NT2/D1 (cell line): ENCODE results near the gene CNTFR.

Experiments used
- YY1 ChIP-seq: IDR thresholded peaks from 2 replicates; pipeline ENCODE4 v1.6.1; 2011; ENCODE audit not compliant: insufficient read length, insufficient read depth
- ZNF274 ChIP-seq: IDR thresholded peaks from 2 replicates; pipeline ENCODE4 v1.6.1; 2011; ENCODE audit warnings: mild to moderate bottlenecking, low read depth, low read length

GRCh38 chr9:34513567-34514214 is 75.8 kb downstream of the CNTFR start:
- TF ChIP-seq YY1 (no peak), ZNF274 (no peak)
